ENCODE measurements around the gene MBTD1.

DNA sequence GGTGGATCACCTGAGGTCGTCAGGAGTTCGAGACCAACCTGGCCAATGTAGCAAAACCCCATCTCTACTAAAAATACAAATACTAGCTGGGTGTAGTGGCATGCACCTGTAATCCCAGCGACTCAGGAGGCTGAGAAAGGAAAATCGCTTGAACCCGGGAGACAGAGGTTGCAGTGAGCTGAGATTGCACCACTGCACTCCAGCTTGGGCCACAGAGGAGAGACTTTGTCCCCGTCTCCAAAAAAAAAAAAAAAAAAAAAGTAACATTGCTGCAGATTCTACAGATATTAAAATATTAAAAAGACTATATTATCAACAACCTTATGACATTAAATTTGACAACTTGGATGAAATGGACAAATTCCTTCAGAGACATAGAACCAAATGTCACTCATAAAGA, 25.7 kb downstream of the MBTD1 start:
- TF ChIP-seq, protein P1, sequence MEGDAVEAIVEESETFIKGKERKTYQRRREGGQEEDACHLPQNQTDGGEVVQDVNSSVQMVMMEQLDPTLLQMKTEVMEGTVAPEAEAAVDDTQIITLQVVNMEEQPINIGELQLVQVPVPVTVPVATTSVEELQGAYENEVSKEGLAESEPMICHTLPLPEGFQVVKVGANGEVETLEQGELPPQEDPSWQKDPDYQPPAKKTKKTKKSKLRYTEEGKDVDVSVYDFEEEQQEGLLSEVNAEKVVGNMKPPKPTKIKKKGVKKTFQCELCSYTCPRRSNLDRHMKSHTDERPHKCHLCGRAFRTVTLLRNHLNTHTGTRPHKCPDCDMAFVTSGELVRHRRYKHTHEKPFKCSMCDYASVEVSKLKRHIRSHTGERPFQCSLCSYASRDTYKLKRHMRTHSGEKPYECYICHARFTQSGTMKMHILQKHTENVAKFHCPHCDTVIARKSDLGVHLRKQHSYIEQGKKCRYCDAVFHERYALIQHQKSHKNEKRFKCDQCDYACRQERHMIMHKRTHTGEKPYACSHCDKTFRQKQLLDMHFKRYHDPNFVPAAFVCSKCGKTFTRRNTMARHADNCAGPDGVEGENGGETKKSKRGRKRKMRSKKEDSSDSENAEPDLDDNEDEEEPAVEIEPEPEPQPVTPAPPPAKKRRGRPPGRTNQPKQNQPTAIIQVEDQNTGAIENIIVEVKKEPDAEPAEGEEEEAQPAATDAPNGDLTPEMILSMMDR (IDR thresholded peaks at IDR 0.05 in 8 of 11, conservative IDR thresholded peaks at IDR 0.05 in 3 of 11) = no peak
- TF ChIP-seq POLR2A (IDR thresholded peaks at IDR 0.05) = no peak
- TF ChIP-seq POLR2AphosphoS5 (IDR thresholded peaks at IDR 0.05) = no peak

All from spleen (tissue), 7 donors.